ENCODE results near the gene E2F1. TPM values are rescaled to one million over a fixed set of nuclear protein-coding genes. Genes with fewer than 3 reads are reported as not detected.

The E2F1 gene
- total RNA-seq, 4 donors from 2014 or later: 1.3 to 4.2 (median 1.8) TPM

DNA sequence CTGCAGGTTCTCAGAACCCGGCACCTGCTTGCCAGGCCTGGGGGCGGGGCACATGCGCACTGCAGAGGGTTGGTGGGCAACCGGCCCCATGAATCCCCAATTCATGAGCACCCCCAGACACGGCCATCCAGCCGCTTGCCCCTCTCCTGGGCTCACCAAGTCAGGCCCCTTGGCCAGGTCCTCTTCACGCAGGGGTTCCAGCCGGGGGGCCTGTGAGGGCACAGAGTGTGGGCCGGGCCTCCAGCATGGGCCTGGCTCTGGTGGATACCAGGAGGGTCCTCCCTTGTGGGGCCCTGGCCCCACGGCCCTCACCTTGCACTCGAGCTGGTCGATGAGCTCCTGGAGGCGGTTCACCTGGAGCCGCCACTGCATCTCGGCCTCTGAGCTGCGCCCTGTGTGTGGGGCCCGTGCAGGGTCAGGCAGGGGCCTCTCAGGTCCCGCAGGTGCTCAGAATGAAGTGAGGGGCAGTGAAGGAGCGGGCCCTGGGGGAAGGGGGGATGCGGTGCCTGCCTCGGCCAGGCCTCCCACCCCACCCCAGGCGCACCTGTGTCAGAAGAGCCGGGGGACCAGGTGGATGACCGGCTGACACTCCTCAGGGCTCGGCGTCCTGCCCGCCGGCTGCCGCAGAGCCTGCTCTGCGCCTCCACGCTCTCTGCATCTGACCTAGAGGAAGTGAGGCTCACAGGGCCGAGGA, 26.7 kb downstream of the E2F1 start:
- peaks cover 0 to 46% (median 0%) of the 10 kb centered on the region in 3 donors for H3K36me3 ChIP-seq
- H3K4me1 ChIP-seq: peaks cover 0 to 18% (median 3%) of the 10 kb centered on the region in 4 donors
- no peak overlapping the region for H3K27ac ChIP-seq
- no peak for DNase-seq (ENCODE audit: low spot score in 2 of 2)
- TF ChIP-seq EP300 (IDR thresholded peaks at IDR 0.05) (no peak), POLR2A (IDR thresholded peaks at IDR 0.05) (no peak)
- TF ChIP-seq, protein P1, sequence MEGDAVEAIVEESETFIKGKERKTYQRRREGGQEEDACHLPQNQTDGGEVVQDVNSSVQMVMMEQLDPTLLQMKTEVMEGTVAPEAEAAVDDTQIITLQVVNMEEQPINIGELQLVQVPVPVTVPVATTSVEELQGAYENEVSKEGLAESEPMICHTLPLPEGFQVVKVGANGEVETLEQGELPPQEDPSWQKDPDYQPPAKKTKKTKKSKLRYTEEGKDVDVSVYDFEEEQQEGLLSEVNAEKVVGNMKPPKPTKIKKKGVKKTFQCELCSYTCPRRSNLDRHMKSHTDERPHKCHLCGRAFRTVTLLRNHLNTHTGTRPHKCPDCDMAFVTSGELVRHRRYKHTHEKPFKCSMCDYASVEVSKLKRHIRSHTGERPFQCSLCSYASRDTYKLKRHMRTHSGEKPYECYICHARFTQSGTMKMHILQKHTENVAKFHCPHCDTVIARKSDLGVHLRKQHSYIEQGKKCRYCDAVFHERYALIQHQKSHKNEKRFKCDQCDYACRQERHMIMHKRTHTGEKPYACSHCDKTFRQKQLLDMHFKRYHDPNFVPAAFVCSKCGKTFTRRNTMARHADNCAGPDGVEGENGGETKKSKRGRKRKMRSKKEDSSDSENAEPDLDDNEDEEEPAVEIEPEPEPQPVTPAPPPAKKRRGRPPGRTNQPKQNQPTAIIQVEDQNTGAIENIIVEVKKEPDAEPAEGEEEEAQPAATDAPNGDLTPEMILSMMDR (IDR thresholded peaks at IDR 0.05): no peak
- no peaks in the 10 kb centered on the region for H3K9me3 ChIP-seq
- 93 to 95% methylated on average over 25 to 32 of the region's 32 CpGs for WGBS, 2 donors
- H3K27me3 ChIP-seq: no peaks in the 10 kb centered on the region
- H3K4me3 ChIP-seq: no peak overlapping the region

DNA sequence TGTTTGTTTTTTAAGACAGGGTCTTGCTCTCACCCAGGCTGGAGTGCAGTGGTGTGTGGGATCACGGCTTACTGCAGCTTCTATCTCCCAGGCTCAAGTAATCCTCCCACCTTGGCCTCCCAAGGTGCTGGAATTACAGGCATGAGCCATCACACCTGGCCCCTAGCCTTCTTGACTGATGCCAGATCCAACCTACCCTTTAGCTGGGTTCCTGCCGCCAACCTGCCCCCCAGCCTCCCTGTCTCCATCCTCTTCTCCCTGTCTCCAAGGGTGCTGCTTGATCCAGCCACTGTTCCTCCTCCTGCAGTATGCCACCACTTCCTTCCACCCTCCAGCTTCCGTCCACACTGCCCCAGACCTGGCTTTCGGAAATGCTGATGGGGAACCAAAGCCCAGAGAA, 27.3 kb downstream of the E2F1 start:
- TF ChIP-seq EP300 (IDR thresholded peaks at IDR 0.05): no peak
- H3K4me1 ChIP-seq: peaks cover 0 to 12% (median 0%) of the 10 kb centered on the region in 4 donors
- no peak for DNase-seq (ENCODE audit: low spot score in 2 of 2)
- no peaks in the 10 kb centered on the region for H3K27me3 ChIP-seq
- H3K27ac ChIP-seq: no peak overlapping the region
- H3K36me3 ChIP-seq: peaks cover 0 to 46% (median 0%) of the 10 kb centered on the region in 3 donors
- no peak overlapping the region for H3K4me3 ChIP-seq
- H3K9me3 ChIP-seq: no peaks in the 10 kb centered on the region
- WGBS, 2 donors: 92 to 97% methylated on average over 4 of the region's 4 CpGs

DNA sequence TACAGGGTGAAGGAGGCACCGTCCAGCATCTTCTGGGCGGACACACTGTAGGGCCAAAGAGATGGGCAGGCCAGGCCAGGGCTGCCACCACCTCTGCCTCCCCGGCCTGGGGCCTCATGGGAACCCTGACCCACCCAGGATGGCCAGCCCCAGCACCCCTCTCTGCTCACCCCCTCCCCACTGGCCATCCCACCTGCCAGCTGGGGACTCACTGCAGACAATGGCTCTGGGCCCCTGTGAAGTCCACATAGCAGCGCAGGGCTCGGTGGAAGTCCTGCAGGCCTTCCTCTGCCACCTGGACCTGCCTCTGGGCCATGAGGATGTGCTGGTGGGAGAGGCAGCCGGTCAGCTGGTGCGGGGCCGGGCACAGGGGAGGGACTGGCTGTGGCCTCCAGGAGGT, 27.7 kb downstream of the E2F1 start:
- peaks cover 0 to 46% (median 0%) of the 10 kb centered on the region in 3 donors for H3K36me3 ChIP-seq
- H3K4me3 ChIP-seq: no peak overlapping the region
- no peak overlapping the region for H3K27ac ChIP-seq
- WGBS, 2 donors: 91 to 94% methylated on average over 6 to 7 of the region's 8 CpGs
- no peaks in the 10 kb centered on the region for H3K9me3 ChIP-seq
- no peaks in the 10 kb centered on the region for H3K27me3 ChIP-seq
- peaks cover 0 to 12% (median under 1%) of the 10 kb centered on the region in 4 donors for H3K4me1 ChIP-seq
- TF ChIP-seq EP300 (IDR thresholded peaks at IDR 0.05) (no peak), POLR2A (IDR thresholded peaks at IDR 0.05) (no peak)
- TF ChIP-seq, protein P1 (IDR thresholded peaks at IDR 0.05): no peak
- DNase-seq (ENCODE audit: low spot score in 2 of 2): no peak

DNA sequence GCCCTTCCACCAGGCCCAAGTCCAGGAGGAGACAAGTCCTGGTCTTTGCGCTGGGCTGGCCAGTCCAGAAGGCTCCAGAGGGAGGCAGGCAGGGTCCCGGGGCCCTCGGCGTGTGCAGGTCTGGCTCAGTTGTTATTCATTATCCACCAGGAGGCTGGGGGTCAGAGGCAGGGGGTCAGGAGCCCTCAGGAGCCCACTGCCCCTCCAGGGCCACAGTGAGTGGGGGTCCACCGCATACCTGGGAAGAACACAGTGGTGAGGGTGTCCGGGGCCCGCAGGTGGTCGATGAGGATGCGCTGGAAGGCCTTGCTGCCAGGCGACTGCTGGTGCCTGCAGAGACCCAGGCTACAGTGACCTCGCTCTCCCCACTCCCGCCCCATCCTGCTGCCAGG, 28.5 kb downstream of the E2F1 start:
- H3K36me3 ChIP-seq: peaks cover 0 to 46% (median 0%) of the 10 kb centered on the region in 3 donors
- 92 to 93% methylated on average over 9 to 12 of the region's 12 CpGs for WGBS, 2 donors
- H3K27me3 ChIP-seq: no peaks in the 10 kb centered on the region
- H3K4me3 ChIP-seq: no peak overlapping the region
- DNase-seq (ENCODE audit: low spot score in 2 of 2): no peak
- no peak for TF ChIP-seq POLR2A (IDR thresholded peaks at IDR 0.05)
- TF ChIP-seq EP300 (IDR thresholded peaks at IDR 0.05): no peak
- TF ChIP-seq, protein P1 (IDR thresholded peaks at IDR 0.05): no peak
- H3K4me1 ChIP-seq: peaks cover 0 to 14% (median 4%) of the 10 kb centered on the region in 4 donors
- H3K9me3 ChIP-seq: no peaks in the 10 kb centered on the region
- no peak overlapping the region for H3K27ac ChIP-seq

DNA sequence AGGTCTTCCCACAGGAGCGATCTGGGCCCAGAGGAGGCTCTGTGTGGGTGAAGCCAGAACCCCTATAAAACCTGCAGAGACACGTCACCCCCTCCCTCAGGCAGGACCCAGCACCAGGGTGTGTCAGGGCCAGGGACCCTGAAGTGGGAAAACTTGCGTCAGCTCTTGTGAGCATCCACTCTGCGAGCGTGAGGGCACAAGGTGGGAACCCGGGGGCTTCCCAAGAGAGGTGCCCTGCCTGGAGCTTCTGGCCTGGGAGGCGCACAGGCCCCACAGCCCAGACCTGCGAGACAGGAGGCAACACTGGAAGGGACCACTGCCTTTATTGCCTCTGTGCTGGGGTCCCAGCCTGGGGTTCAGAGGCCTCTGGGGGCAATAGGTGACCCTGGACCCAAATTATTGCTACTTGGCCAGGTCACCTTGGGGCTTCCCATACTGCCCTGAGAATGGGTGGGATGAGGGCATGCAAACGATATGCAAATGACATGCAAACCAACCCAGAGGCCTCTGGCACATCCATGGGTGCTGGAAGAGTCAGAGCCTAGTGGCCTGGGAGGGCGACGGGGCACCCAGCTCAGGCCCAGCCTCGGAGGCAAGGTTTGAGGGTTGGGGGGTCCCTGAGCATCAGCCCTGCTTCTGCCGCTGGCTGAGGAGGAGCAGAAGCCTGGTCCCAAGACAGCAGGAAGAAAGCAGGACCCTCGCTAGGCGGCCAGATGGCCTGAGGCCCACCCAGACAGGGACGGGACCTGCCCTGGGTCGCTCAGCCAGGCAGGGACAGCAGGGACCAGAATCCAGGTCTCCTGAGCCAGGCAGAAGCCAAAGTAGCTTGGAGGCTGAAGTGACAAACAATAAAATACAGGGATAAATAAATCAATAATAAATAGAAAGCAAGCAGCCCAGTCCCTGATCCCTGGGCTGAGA, 29.1 kb downstream of the E2F1 start:
- Histone ChIP-seq H3K9me3 (no peaks in the 10 kb centered on the region), H3K27me3 (no peaks in the 10 kb centered on the region), H3K27ac (no peak overlapping the region), H3K4me3 (no peak overlapping the region), H3K4me1 (peaks cover 0 to 8% (median 4%) of the 10 kb centered on the region in 4 donors), H3K36me3 (peaks cover 0 to 46% (median 0%) of the 10 kb centered on the region in 3 donors)
- 87 to 91% methylated on average over 11 to 15 of the region's 17 CpGs for WGBS, 2 donors
- DNase-seq (ENCODE audit: low spot score in 2 of 2): no peak
- TF ChIP-seq POLR2A (IDR thresholded peaks at IDR 0.05): no peak

Data from tibial nerve (tissue), 4 donors.